NCI-H526 treated with DMSO at 0.1 percent for 48 hours (cell line): ENCODE results near the gene SPNS3.

ENCODE experiments used
- DNase-seq: peaks from one replicate; lab custom pipeline; 2025; lab: John Stamatoyannopoulos, UW

Gene SPNS3

DNA sequence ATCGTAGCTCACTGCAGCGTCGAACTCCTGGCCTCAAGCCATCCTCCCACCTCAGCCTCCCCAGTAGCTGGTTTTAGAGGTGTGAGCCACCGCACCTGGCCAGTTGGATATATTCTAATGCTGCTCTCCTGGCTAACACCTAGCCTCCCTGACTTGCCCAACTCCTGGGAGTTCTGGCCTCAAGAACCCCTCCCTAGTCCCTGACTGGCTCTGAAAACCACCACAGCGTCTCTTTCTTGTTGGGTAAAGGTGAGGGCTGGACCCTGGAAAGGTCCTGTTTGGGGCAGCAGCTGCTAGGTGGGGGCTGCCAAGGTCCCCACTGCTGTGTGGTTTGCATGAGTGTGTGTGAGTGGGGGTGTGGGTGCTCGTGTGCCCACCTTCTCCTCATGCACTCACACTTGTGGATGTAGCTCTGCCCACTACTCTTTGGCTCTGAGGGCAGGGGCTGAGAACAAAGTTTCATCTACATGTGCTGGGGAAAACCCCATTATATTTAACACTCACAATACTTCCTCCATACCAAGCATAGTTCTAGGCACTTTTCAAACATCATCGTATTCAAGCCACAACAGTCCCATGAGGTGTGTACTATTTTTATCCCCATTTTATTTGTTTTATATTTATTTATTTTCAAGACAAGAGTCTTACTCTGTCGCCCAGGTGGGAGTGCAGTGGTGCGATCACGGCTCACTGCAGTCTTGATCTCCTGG, 7.1 kb upstream of the SPNS3 start:
- DNase-seq: no peak

DNA sequence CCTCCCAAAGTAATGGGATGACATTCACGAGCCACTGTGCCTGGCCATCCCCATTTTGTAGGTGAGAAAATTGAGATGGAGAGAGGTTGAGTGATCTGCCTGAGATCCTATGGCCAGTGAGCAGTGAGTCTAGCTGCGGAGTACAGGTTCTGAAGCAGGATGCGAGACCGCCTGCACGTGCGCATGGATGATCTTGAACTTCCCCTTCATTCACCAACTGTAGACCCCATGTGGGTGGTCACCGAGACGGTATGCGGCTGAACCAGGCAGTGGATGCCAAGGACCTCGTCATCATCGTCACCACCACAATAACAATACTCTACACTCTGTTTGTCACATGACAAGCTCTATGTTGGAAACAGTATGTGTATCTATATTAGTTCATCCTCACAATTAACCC, 6.2 kb upstream of the SPNS3 start:
- DNase-seq: no peak

DNA sequence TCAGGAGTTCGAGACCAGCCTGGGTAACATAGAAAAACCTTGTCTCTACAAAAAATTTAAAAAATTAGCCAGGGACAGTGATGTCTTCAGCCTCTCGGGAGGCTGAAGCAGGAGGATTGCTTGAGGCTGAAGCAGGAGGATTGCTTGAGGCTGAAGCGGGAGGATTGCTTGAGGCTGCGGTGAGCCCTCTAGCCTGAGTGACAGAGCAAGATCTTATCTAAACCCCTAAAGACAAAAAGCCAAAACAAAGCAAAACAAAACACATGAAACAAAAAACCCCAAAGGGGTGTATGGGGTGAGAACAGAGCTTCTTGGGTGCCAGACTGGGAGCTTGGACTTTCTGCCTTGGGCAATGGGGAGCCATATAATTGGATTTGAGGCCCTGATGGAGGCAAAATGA, 2.6 kb downstream of the SPNS3 start:
- DNase-seq: no peak

DNA sequence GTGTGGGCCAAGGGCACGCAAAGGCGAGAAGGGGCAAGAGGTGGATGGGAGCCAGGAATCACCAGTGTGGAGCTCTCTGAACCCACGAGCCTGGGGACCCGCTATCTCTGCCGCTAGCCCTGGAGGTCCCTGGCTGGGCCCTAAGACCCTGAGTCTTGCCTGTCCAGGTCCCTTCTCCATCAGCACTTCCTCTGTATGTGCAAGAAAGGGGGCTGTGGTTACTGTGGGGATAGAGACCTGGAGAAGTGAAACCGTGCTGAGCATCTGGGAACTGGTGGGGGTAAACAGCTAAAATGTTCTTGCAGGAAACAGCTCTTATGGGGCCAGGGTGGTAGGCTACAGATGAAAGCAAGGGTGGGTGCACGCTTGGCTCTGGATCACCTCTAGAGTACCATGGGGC, 3.1 kb downstream of the SPNS3 start:
- no peak for DNase-seq

DNA sequence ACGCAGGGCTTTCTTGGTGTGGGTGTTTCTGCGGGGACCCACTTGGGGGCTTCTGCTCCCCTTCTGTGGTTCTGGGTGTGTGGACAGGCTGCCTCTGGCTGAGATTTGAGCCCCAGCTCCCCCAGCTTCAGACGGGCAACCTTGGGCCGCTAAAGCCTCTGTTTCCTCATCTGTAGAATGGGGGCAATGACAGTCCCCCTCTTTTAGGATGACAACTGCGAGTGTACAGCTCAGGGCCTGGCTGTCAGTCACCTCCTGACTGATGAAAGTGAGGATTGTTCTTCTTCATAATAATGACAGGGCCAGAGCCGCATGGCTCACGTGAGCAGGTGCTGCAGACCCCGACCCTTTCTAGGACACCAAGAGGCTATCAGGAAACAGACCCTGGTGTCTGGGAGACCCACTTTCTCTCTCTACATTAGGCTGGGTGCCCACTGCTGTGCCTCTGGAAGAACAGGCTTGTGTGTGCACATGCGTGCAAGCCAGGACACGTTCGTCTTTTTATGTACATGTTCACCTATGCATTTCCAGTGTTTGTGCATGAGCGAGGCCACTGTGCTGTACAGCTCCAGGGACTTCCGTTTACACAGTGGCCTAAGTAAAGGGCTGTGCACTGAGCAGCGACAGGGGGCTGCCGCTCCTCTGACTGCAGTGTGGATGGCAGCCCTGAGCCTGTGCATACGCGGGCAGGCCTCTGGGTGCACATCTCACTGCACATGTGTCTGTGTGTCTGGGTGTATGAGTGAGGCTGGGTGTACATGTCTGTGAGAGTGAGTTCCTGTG, 4.6 kb downstream of the SPNS3 start:
- no peak for DNase-seq

DNA sequence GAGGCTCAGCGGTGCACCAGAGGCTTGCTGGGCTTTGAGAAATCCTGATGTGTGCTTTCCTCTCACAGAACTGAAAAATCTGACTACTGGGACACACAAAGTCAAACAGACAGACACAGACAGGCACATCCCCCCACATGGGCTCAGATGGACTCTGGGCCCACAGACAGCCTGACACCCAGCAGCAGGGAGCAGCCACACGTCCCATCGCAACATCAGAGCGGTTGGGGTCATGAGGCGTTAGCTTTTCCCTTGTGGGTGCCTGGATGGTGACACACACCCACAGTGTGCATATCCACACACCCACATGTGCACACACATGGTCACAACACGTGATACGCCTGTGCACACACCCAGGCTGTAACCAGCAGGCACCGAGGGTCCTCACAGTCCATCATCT, 6.3 kb downstream of the SPNS3 start:
- no peak for DNase-seq

DNA sequence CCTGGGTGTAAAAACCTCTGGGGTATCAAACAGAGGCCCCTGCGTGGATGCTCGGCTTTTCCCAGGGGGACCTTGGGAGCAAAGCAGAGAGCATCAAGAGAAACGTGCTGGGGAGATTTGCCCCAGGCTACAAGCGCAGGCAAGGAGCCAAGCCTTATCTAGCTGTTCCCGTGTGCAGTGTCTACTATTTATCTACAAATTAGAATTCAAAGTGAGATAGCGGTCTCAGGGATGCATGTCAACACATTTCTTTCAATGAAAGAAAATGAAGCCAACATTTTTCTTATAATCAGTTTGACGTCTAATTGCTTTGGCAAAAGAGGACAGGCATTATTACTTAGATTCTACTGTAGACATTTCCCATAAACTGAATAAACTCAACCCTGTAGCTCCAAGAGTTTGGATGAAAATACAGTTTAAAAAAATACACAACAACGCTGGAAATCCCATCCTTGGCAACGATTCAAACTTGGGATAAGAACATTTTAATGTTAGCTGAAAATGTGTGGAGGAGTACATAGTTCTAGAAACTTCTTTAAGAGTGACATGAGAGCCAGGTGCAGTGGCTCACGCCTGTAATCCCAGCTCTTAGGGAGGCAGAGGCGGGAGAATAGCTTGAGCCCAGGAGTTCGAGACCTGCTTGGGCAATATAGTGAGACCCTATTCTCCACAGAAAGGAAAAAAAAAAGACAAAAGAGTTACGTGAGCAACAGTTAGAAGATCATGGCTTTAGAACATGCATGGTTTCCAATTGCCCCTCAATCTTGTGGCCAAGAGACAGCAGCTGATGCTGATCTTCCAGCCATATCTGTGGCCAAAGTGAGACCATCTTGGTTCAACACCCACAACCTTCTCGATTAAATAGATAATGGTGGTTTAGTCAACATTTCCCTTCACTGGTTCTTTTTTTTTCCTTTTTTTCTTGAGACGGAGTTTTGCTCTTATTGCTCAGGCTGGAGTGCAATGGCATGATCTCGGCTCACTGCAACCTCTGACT, 7.2 kb downstream of the SPNS3 start:
- DNase-seq: no peak

DNA sequence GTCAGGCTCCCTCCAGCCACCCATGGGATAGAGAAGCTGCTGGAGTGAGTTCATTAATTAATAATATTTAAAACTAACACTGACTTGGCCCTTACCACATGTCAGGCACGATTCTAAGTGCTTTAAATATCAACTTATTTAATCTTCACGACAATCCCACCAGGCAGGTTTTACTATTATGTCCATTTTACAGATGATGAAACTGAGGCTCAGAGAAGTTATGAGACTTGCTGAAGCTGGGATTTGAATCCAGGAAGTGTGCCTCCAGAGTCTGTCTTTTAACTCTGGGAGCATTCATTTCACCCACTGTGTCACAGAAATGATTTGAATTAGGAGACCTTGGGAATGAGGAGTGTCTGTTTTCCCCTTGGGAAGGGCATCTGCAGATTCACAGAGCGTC, 8.8 kb downstream of the SPNS3 start:
- no peak for DNase-seq

DNA sequence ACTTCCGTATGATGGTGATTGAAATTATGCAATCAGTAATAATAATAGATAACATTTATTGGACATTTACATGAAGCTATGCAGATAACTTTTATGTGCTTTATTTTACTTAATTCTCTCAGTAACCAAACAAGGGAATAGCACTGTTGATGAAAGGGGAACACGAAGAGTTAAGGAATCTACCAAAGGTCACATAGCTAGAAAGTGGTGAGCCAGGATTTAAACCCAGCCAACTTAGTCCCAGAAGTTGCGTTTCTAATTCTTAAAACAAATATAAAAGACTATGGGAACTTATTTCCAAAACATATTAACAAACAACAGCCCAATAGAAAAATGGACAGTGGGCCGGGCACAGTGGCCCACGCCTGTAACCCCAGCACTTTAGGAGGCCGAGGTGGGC, 9.7 kb downstream of the SPNS3 start:
- no peak for DNase-seq

DNA sequence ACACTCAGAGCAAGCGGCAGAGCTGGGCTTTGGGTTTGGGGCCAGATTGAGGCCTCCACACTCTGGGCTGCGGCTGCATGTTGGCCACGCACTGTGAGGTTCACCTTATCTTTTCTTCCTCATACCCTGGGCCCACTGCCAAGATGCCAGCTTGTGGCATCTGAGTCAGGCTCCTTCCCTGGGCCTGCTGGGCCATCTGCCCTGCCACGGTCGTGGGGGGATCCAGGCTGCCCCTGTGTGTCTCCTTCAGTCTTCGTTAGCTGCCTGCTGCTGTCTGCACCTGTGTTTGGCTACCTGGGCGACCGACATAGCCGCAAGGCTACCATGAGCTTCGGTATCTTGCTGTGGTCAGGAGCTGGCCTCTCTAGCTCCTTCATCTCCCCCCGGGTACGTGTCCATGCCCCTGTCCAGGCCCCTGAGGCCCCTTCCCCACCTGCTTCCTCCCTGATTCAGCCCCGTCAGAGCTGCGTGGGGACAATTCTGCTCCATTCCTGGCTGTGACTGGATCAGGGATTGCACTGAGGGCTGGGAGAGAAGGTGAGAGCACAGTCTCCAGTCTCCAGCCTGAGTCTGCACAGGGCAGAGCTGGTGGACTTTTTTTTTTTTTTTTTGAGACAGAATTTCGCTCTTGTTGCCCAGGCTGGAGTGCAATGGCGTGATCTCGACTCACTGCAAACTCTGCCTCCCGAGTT, 11.2 kb downstream of the SPNS3 start:
- no peak for DNase-seq

DNA sequence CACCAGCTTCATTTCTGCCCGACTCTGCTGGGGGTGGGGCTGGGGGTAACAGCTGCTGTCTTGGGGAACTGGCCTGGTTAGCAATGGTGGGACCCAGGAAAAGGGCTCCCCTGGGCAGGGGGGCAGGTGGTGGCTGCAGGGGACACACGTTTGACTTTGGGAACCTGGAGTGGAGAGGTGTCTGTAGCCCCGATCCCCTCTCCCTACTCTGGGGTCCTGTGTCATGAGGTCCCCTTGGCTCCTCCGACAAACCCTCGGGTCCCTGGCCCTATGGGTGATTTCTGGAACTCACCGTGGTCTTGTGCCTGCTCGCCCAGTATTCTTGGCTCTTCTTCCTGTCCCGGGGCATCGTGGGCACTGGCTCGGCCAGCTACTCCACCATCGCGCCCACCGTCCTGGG, 12.0 kb downstream of the SPNS3 start:
- DNase-seq: no peak

DNA sequence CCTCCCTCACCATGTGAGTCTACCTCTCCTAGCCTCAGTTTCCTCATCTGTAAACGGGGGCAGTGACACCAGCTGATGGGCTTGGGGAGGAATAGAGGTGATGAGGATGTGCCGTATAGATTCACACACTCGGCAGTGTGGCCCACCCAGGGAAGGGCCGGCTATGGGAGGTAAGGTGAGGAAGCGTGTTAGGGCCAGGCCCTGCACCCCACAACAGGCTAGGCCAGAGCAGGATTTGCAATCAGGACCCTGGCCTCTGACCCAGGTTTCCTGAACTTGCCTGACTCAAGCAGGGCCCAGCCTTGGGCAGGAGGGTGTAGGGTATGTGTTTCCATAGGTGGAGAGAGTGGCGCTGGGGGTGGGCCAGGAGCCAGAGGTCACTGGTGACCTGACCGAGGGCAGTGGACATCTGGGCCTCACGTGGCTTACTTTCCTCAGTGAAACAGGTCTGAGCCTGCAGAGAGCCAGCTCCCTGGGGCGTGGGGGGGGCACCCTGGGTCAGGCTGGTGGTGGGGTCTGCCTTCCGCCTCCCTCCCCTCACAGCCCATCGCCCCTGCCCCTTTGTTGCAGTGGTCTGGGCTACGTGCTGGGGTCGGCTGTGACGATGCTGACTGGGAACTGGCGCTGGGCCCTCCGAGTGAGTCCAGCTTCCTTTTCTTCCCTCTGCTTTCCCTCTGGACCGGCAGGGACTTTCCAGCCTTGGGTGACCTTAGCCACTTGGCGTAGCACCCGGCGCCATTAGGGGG, 12.8 kb downstream of the SPNS3 start:
- no peak for DNase-seq

DNA sequence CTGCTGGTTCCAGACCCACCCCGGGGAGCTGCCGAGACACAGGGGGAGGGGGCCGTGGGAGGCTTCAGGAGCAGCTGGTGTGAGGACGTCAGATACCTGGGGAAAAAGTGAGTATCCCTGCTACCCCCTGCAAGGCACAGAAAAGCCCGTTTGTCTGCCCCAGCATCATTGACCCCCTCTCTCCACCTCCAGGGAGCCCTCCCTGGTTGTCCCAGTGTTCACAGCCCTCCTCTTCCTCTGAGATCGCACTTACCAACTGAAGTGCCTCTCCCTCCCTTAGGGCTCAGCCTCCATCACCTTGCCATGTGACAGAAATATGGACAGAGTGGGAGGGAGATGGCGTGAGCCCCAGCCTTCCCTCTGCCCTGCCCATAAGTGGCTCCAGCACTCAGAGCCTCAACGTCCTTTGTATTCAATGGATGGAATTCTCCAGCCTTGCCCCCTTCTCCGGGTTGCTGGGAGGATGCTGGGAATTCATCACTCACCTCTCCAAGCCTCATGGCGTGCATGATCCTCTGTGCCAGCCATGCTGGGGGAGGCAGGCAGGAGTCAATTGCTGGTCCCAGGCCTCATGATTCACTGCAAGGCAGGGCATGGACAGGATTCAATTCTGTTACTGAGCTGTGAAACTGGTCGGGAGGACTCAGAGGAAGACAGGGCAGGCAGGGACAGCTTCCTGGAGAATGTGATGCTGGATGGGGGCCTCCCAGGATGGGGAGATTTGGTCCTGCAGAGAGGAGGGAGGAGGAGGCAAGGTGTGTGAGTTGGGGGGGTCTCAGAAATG, 14.6 kb downstream of the SPNS3 start:
- DNase-seq: no peak

DNA sequence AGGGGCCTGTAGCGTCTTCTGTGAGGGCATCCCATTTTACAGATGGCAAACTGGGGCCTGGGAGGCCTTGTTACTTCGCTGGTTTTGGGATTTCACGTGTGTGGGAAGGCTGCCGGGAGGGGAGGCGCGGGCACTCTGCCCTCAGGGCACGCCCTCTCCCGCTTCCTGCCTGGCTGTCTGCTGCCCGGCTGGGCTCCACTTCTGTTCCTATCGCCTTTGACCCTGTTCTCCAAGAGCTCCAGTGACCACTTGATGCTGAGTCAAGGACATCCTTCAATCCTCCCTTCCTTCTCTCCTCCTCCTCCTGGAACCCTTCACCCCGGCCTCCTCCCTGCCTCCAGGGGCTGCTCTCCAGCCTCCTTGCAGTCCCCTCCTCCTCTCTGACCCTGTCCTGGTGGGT, 16.0 kb downstream of the SPNS3 start:
- no peak for DNase-seq

DNA sequence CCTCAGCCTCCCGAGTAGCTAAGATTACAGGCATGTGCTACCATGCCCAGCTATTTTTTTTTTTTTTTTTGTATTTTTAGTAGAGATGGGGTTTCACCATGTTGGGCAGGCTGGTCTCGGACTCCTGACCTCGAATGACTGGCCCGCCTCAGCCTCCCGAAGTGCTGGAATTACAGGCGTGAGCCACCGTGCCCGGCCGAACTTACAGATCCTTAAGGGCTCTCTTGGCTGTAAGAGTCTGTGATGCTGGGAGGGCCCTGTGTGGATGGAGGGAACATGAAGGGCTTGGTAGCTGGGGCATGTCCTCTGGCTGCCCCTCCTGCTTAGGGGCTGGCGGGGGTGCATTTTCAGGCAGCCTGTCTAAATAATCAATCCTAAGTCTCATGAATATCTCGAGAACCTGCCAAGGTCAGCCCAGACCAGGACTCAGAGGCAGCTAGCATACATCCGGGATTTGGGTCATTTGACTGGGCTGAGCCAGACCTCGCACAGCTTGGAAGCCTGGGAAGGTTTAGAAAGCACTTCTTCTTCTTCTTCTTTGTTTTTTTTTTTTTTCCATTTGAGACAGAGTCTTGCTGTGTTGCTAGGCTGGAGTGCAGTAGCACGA, 17.1 kb downstream of the SPNS3 start:
- no peak for DNase-seq

DNA sequence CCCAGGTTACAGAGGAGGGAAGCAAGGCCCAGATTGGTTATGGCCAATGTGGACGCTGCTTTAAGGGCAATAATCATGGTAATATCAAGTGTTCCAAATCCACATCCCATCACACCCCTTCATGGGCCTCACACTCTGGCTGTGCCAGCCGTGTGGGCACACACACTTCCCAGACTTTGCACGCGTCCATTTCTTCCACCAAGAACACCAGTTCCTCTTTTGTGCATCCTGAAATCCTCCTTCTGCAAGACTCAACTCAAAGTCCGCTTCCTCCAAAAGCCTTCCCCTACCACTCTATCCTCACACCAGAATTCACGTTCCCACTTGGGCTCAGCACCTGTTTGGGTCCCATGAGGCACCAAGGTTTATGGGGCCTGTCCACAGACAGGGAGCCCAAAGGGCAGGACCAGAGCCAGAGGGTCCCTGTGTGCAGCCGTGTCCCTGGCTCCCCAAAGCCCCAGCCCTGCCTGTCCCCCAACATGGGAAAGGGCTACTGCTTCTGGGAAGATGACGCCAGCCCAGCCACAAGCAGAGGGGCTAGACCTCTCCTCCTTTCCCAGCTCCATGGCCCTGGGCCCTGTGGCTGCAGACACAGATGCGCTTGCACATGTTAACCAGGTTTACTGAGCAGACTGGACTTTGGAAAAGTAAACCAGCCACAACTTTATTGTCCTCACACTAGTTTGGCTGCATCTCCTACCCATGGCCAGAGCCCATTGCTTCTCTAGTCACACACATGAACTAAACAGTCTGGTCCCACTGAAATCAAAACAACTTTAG, 20.3 kb downstream of the SPNS3 start:
- no peak for DNase-seq

DNA sequence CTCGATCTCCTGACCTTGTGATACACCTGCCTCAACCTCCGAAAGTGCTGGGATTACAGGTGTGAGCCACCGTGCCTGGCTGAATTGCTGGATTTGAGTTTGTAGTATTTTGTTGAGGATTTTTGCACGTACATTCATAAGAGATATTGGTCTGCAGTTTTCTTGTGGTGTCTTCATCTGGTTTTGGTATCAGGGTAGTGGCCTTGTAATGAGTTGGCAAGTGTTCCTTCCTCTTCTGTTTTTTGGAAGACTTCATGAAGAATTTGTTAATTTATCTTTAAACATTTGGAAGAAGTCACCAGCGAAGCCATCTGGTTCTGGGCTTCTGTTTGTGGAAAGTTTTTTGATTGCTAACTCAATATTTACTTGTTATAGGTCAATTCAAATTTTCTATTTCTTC, 26.9 kb downstream of the SPNS3 start:
- DNase-seq: no peak

DNA sequence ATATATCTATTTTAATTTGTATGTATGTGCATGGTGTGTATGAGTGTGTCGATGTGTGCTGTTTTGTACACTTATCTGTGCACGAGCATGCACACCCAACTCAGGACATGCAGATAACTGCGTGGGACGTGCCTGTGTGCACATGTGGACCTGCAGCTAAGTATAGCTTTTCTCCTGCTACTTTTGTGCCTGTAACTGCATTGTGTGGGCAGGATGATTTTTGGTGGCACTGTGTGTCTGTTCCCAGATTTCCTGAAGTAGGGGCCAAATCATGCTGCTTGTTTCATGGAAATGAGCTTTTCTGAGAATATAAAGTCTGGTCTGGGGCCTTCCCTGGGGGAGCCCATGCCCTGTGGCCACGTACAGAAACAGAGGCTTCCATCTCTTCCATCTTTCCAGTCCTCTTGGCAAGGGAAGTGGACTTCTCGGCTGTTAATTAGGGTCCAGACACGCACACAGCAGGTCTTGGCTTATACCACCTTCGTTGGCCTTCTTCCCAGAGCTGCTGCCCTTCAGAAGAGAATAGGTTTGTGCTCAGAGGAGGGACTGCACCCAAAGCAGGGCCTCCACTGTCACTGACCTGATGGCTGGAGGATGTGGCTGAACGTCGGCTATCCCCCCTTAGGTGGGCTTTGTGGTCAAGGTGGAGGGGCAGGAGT, 30.2 kb downstream of the SPNS3 start:
- DNase-seq: no peak

DNA sequence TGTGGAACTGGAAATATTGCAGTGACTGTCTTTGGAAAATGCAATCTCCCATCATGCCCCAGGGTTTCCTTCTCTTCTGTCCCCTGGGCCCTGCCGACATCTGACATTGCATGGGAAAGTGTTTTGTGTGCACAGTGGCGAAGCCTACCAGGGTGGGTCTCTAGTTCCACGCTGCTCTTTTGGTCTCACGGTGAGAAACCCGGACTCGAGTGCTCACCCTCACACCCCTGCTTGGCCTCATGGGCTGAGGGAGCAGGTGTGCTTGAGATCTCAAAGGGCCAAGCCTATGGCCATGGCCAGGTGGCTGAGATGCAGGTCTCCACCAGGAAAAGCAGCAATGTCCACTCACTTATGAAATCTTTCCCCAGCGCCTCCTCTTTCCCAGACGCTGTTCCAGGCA, 32.0 kb downstream of the SPNS3 start:
- no peak for DNase-seq
